ENCODE data around the gene VRK1.

DNA sequence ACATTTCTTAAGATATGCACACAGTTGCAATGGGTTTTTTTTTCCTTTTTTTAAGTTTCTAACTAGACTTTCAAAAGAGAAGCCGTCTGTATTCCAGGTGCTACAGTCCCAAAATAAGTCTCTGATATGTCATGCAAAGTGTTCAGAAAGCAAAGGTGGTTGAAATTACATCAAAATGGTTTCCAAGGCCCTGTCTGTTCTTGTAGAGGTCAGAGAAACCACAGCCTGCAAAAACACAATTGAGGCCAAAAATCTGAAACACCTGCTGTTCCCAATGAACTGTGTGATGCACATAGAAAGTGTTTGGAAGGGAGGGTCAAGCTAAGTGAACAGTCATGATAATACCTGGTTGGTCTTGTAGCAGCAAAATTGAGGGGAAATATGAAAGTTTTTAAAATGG, 91.0 kb downstream of the VRK1 start:
- no peak for TF ChIP-seq GATA1 (IDR thresholded peaks at IDR 0.05; ENCODE audit: low read depth, low read length)
- TF ChIP-seq POLR2A (IDR thresholded peaks at IDR 0.05; ENCODE audit: low read length) = no peak

Measured in erythroblast (primary cell).